Measurements from ENCODE around the gene BMPR1B. TPM values are rescaled to one million over a fixed set of nuclear protein-coding genes. Genes with fewer than 3 reads are reported as not detected.
A peak's percentile ranks its signal among the peaks of the same experiment; 100 is the strongest.

BMPR1B gene
- 10 to 100 TPM; 19.4 to 26.8 (median 26.0) TPM for polyA plus RNA-seq (ENCODE audit: insufficient read length in 4 of 4)

DNA sequence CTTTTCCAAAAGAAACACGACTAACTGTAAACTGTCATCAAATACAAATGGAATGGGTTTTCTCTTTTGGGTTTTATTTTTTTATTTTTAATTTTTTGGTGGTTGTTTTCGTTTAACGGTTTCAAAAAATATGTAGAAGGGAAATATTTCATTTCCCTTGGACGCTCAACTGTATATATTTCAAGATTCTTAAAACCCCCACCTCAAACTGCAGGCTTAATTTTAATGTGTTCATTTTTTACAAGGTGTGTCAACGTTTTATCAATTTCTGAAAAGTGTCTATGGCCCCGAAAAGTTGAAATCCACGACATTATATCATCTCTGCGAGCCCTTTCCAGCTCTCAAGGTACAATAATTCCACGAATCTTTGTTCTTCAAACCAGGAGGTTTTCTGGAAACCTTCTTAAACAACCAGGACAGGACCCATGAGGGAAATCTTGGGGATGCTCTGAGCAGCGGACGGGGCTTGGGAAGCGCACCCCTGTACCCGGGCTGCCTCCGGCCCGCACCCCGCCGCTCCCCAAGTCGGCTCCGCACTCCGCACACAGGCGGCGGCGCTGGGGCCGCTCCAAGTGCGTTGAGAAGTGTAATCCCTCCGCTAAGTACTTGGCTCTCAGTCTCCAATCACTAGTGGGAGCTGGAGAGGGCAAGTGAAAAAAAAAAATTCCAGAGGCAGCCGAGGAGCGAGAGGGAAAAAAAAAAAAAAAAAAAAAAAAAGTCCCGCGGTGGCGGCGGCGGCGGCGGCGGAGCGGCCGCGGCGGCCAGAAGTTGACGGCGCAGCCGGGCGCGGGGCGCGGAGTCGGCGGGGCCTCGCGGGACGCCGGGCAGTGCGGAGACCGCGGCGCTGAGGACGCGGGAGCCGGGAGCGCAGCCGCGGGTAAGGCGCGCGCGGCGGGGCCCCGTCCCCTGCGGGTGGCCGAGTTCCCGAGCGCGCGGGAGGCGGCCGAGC lies at the start of gene BMPR1B:
Gene BMPR1B, plus strand, starts transcription at position 764 of the 949 bp plus-strand sequence. CDS start 346,470 bp downstream, outside the sequence.
- DNase-seq (ENCODE audit: low read depth in 4 of 4, low spot score in 3 of 4), result peak in 3 of 4 donors; percentile 35 to 63 (median 59)

DNA sequence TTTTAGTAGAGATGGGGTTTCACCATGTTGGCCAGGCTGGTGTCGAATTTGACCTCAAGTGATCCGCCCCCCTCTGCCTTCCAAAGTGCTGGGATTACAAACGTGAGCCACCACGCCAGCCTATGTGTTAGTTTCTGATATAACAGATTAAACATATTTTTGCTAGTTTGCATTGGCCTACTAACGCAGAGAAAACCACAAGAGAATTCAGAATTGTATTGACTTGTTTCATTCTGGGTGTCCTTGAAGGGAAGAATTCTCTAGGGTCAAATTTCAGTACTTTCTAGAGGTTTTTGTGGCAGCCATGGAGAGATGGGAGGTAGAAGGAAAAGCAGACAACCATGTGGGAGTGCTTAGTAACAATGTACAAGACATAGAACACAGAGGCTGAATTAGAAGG lies 46.1 kb upstream of the BMPR1B start:
- no peak for DNase-seq (ENCODE audit: low read depth in 4 of 4, low spot score in 3 of 4)

DNA sequence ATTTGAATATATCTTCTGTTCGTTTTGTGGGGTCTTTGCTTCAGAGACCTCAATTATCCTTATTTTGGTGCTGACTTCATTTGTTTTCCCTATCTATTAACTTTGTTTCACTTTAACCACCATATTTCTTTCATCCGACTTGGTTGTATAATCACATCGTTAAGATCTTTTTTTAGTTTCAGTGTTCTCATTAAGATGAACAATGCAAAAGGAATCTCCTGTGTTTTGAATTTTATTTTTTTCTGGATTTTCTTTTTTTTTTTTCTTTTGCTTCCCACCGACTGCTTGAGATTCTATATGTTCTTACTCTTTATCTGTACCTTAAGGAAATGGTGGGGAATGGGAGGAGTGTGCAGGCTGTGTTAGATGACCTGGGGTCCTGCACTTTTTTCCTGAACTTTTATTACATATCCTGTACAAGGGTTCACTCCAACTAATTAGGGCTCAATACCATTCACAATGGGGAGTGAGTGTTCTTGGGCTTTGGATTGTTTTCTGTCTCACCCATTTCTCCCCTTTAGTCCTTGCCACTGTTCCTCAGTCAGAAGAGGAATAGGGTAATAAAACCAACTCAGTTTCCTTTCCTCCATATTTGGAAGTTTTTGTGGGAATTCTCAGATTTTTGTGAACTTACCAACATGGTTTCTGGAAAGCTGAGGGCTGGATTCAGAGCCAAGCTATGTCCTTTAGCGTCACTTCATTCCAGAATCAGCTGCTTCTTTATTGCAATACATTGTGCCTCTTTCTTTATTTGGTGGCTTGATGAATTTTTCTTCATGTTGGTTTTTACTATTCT lies 43.2 kb upstream of the BMPR1B start:
- DNase-seq (ENCODE audit: low read depth in 4 of 4, low spot score in 3 of 4), result no peak

DNA sequence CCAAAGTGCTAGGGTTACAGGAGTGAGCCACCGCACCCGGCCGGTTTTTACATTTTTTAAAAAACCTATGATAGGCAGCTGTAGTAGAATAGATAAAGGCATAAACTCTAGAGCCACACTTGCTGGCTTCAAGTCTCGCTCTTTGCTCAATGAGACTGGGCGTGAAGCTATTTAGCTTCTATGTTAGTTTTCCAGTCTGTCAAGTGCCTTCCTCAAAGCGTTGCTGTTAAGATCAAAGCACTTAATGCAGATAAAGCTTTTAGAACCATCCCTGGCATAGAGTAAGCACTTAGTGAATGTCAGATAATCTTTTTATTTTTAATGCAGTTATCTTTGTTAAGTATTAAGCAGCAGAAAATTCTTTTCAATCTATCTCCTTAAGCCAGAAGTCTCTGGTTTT lies 42.0 kb upstream of the BMPR1B start:
- no peak for DNase-seq (ENCODE audit: low read depth in 4 of 4, low spot score in 3 of 4)

DNA sequence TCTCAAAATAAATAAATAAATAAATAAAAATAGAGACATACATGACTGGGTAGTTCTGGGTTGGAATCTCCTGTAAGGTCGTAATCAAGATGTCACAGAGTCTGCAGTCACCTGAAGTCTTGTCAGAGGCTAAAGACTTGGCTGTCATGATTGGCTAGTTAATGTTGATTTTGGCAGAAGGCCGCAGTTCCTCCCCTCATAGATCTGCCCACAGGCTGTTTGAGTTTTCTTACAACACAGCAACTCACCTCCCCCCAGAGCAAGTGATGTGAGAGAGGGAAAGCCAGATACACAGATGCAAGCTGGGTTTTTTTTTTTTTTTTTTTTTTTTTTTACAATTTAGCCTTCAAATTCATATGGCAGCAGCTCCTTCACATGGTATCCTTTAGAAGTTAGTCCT lies 36.4 kb upstream of the BMPR1B start:
- no peak for DNase-seq (ENCODE audit: low read depth in 4 of 4, low spot score in 3 of 4)

DNA sequence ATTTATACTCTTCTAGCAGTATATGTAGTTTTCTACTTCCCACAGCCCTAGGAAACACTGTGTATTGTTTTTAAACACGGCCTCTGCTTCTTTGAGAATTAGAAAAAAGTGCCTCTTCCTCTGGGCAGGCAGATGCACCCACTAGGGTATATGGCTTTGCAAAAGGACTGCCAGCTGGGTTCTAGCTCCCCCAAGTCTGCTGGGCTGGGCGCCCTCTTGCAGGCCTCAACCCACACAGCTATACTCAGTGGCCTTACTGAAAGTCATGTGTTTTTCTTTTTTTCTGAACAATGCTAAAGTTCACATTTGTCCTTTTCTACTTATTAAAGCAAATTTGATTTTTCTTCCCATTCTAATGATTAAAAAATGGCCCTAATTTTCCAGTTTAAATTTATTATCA lies 35.5 kb upstream of the BMPR1B start:
- DNase-seq (ENCODE audit: low read depth in 4 of 4, low spot score in 3 of 4), result no peak

DNA sequence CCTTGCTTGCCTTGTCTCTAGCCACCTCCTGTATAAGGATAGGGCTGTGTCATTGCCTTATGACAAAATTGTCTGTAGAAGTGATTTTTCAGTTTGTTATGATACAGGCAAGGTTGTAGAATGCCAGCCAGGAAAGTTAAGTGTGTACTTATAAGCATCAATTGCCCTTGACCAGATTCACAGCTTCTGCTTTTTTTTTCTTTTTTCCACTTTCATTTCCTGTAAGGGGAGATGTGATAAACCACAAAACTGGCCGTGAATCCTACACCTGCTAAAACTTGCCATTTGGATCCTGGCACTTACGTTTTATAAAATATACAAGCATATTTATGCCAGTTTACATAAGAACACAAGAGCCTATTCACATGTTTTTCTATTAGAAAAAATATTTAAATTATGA lies 35.0 kb upstream of the BMPR1B start:
- DNase-seq (ENCODE audit: low read depth in 4 of 4, low spot score in 3 of 4), result no peak

DNA sequence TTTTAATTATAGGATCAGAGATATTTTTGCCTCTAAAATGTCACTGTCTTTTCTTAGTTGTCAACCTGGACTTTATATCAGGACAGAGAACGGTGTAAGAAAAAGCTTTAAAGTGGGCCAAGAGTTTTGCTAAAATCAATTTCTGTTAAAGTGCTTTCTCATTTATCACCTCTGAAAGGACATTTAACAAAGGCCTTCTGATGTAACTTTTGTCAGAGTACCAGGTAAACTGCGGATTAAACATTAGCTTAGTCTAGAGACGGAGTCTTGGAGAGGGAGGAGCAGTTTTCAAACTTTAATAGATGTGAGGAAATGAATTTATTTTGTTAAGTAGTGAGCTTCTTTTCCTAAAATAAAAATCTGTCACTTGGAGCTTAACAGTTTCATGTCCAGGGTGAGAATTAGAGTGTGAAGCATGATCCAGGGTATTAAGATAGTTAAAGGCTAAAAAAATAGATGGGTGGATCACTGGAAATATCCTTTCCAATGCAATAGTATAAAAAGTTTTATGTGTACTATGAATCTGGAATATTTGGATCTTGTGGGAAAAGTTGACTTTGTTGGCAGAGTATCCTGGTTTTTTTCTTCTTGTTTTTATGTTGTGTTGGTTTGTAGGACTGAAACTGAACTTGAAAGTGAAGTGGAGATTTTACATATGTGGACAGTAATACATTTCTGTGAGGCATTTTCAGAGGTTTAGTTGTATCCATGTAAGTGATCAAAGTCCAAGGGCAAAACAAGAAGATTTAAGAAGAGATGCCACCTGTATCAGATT lies 33.6 kb upstream of the BMPR1B start:
- no peak for DNase-seq (ENCODE audit: low read depth in 4 of 4, low spot score in 3 of 4)

DNA sequence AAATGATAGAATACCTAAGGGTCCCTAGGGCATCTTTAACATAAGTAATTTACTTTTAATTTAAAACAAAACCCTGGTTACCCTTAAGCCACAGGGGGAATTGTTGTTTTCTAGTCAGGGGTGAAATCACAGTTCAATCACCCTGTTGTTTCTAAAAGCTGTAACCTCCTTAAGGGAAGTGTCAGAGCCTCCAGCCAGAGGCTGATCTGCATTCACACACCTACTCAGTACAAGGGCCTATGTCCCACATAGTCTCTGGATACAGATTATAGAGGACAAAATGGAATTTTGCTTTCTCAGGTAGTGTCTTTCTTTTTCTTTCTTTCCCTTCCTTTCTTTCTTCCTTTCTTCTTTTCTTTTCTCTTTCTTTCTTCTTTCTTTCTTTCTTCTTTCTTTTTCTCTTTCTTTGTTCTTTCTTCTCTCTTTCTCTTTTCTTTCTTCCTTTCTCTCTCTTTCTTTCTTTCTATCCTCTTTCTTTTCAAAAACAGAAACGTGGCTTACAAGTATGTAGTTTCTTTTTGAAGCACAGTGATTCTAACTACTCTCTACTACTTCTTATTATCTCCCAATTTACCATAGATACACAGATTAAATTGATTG lies 31.1 kb upstream of the BMPR1B start:
- DNase-seq (ENCODE audit: low read depth in 4 of 4, low spot score in 3 of 4), result no peak

DNA sequence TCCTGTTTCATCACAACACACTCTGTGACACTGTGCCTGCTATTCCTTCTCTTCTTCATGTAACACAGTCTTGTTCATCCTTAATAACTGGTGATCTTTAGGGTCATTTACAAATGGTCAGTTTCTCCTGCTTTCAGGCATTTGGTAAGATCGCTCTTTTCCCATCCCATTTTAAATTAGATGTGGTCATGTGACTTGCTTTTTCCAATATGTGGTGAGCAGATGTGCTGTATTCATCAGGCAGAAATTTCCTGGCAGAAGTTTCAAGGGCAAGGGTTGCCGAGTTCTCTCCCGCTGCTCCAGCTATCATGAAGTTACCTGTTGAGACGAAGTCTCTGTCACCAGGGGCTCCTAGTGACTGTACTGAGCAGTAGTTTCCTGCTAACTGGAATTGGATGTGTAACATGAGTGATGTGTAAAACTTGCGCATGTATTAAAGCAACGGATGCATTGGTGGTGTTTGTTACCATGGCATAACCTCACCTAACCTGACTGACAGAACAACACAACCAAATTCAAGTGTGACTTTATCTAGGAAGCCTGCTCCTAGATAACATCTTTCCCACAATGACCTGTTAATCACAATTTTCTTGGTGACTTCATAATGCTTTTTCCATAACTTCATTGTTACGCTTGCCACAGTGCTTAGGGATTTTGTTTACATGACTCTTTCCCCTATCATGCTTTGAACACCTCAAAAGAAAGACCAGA lies 29.5 kb upstream of the BMPR1B start:
- no peak for DNase-seq (ENCODE audit: low read depth in 4 of 4, low spot score in 3 of 4)

DNA sequence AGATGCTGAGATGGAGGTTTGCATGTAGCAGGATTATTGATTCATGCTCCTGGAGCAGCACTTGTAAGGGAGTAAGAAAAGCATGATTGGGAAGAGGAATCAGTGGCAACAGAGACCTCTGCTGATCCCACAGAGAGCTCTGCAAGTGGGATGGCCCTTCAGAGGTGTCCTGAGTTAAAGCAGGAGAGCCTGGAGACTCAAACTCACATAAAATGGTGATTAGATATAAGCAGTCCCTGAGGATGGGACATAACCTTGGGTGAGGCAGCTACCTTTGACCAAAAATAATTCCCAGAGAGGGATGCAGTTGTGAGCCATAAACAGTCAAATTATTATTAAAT lies 25.4 kb upstream of the BMPR1B start:
- DNase-seq (ENCODE audit: low read depth in 4 of 4, low spot score in 3 of 4), result no peak

DNA sequence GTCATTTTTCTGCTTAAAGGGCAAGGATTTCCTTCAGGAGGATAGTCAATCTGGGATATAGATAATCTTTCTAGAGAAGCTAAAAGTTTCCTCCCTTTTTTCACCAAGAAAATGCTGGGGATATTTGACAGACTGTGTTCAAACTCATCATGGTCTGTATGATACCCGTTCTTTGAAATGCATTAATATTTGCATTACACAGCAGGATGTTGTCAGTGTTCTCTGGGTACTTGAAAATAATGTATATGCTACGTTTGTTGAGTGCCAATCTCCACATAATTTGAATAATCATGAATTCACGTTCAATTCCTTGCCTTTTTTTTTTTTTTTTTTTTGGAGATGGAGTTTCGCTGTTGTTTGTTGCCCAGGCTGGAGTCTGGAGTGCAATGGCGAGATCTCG lies 18.0 kb upstream of the BMPR1B start:
- no peak for DNase-seq (ENCODE audit: low read depth in 4 of 4, low spot score in 3 of 4)

DNA sequence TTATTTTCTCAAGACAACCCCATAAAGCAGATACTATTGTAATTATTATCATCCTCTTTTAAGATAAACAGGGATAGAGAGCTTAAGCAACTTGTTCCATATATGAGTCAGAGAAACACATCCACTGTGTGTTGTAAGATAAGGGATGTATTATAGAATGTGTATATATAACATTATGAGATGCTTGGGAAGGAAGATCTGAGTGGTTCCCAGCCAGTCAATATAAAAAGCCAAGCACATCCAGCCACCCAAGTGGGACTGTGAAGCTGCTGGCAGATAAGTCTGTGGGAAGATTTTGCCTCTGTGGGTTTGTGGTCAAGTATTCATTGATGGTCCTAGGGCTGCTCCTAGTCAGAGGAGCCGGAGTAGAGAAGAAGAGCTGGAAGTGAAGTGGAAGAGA lies 16.5 kb upstream of the BMPR1B start:
- DNase-seq (ENCODE audit: low read depth in 4 of 4, low spot score in 3 of 4), result no peak

DNA sequence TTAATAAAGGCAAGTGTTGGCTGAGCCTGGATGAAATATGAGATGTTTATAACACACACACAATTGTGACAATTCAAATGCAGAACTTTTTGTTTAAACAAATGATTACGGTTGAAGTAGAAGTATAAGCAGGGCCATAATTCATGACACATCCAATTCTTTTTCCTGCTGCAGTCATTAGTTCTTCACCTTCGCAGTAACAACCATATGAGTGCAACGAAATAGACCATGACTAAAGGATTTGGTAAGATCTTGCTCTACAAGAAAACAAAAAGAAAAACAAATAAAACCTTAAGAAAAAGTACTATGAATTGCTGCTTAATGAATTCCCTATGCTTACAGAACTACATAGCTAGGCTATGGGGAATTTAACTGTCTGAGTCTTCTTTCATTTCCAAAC lies 13.9 kb upstream of the BMPR1B start:
- no peak for DNase-seq (ENCODE audit: low read depth in 4 of 4, low spot score in 3 of 4)

DNA sequence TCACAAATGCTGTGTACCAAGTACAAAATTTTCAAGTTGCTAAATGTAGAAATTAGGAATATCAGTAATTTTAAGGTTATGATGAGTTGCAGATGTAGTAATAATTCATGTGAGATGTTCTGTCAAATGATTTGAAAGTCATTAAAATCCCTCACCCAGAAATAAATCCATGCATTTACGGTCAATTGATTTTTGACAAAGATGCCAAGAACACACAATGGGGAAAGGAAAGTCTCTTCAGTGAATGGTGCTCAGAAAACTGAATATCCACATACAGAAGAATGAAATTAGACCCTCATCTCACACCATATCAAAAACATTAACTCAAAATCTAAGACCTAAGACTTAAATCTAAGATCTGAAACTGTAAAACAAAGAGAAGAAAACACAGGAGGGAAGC lies 12.9 kb upstream of the BMPR1B start:
- DNase-seq (ENCODE audit: low read depth in 4 of 4, low spot score in 3 of 4), result no peak

DNA sequence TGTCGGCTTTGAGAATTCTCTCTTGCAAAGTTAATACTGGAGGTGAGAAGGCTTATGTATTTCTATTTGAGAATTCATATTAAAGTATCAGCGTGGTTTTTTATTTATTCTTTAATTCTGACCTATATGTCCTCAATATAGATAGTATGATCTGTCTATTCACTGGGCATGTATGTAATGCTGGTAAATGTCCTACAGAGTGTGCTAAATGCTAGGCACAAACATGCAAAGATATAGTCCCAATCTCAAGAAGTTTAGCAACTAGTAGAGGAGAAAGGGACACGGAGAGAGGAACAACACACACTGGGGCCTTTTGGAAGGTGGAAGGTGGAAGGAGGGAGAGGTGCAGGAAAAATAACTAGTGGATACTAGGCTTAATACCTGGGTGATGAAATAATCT lies 11.0 kb upstream of the BMPR1B start:
- DNase-seq (ENCODE audit: low read depth in 4 of 4, low spot score in 3 of 4), result no peak

DNA sequence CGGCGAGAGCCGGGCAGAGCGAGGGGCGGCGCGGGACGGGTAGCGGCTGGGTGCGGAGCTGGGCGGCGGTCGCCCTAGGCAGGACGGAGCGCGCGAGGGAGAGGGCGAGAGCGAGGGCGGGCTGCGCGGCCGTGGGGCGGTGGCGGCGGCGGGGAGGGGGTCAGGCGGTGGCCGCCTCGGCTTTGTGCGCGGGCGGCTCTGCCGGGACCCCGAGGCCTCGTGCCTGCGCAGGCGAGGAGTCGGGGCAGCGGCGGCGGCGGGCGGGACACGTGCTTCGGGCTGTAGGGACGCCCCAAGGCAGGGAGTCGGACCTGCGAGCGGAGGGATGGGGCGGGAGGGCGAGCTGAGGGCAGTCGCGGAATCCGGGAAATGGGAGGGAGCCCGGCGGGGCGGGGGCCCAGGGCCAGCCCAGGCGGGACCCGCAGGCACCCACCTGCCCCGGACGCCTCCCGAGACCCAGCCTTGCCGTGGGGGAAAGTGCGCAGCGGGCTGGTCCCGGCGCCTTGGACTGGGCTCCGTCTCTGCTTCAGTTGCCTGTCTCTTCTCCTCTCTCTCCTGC lies 465 bp downstream of the BMPR1B start:
- DNase-seq (ENCODE audit: low read depth in 4 of 4, low spot score in 3 of 4), result peak in 1 of 4 donors; percentile 58

DNA sequence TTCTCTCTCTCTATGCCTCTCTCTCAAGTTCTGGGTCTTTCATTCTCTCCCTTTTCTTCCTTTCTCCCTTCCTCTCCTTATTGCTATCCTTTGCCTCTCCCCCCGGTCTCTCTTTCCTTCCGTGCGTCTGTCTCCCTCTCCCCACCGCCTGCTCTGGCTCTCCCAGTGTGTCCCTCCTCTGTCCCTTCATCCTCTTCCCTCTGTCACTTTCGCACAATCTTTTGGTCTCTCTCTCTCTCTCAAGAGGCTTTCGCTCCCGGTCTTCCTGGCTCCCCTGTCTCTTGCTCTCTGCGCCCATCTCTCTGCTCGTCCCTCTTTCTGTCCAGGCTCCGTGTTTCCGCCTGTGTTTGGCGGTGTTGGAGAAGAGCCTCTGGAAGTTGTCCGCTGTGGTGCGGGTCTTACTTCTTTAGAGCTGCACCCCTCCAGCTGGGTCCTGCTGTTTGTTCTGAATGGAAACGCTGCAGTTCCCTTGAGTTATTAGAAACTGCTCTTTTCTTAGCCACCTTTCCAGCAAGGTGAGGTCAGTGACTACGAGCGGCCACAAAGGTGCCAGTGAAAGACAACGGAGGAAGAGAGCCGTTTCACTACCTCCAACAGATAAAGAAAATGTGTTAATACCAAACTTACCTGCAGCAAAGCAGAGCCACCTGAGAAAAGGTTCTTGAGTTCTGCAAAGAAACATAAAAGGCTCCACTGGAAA lies 1.1 kb downstream of the BMPR1B start:
- DNase-seq (ENCODE audit: low read depth in 4 of 4, low spot score in 3 of 4), result no peak

DNA sequence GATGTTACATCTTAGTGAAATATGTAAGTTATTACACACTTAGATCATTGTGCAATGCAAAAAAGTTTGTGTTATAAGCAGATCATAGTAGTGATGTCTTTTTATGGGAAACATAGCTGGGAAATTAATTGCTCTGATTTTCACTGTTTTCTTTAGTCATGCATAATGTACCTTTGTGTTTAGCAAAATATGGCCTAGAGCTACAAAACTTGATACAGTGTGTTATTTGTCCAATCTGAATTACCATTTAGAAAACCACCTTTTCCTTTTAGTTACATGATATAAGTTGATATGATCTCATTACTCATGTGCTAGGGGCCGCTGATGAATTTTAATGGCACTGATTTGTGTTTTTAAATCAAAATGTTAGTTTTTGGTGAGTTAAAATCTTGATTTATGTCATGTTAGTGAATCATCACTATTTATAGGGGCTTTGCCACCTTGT lies 2.0 kb downstream of the BMPR1B start:
- DNase-seq (ENCODE audit: low read depth in 4 of 4, low spot score in 3 of 4), result no peak

Measured in right renal pelvis (tissue), 4 donors.